HG03159 (cell line): ENCODE data around the gene VAC14.
"Not testable (repeated sequence)": the region's sequence is repeated elsewhere in the genome, so short reads cannot be mapped to it uniquely, and the experiment has no call there.

Source experiments
- ATAC-seq: cut with Tn5 transposase; IDR thresholded peaks from one replicate; pipeline ENCODE4 v1.9.1; 2021; ENCODE audit warnings: mild to moderate bottlenecking, moderate library complexity; ENCODE audit not compliant: unreplicated experiment

The VAC14 gene

GRCh38 chr16:70800781-70801480 lies at the start of gene VAC14:
VAC14 (minus strand) TSS chr16:70801158; CDS start chr16:70800900, 258 bp downstream.
- peak; percentile 90 for ATAC-seq

DNA sequence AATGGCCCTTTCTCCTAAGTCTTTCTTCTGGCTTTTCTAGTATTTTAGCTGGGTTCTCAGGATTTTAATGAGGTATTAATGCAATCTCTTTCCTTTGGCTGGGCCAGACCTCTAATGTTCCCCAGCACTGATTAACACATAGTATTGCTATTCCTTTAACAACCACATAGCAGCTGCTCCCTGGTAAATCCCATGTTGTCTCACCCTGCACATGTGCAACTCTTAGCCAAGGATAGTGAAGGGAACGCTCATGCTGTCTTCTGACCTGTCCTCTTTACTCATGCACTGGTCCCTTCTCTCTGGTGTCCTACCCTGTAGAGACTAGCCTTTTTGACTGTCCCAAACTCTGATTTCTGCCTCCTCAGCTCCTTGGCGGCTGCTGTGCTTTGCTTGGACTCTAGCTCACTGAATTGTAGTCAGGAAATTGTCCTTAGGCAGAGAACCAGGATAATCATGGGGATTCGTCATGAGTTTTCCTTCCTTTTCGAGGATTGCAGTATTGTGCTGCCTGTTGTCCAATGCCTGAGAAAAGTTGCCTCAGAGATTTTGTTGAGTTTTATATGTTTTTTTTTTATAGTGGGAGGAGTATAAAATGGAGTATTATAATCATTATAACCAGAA lies 22.6 kb upstream of the VAC14 start:
- not testable (repeated sequence) for ATAC-seq

DNA sequence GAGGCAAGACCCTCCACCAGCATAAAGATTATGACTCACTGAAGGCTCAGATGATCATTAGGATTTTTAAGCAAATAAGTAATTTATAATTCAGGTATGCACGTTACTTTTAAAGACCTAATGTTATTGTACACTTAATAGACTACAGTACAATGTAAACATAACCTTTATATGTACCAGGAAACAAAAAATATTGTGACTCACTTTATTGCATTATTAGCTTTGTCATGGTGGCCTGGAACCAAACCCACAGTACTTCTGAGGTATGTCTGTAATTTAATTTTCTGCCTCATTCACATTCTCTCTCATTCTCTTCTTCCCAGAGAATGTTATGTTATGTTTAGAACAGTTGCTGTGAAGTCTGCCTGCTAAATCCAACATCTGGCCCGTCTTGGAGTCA lies 21.8 kb upstream of the VAC14 start:
- not testable (repeated sequence) for ATAC-seq

DNA sequence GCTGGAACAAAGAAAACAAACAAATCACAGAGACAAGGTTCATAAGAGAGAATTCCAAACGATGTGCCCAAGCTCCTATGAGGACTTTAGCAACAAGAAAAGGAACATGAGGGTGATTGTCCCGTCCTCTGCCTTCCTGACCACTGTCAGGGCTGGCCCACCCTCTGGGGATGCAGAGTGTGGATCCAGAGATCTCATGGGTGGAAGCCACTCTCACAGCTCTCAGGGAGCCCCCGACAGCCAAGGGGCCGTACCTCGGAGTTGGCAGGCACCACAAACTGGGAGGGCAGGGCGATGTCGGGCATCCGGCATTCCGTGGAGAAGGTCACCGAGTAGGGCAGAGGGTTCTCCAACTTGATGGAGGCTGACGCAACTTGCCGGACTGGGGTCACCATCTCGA lies 17.1 kb upstream of the VAC14 start:
- ATAC-seq = not testable (repeated sequence)

DNA sequence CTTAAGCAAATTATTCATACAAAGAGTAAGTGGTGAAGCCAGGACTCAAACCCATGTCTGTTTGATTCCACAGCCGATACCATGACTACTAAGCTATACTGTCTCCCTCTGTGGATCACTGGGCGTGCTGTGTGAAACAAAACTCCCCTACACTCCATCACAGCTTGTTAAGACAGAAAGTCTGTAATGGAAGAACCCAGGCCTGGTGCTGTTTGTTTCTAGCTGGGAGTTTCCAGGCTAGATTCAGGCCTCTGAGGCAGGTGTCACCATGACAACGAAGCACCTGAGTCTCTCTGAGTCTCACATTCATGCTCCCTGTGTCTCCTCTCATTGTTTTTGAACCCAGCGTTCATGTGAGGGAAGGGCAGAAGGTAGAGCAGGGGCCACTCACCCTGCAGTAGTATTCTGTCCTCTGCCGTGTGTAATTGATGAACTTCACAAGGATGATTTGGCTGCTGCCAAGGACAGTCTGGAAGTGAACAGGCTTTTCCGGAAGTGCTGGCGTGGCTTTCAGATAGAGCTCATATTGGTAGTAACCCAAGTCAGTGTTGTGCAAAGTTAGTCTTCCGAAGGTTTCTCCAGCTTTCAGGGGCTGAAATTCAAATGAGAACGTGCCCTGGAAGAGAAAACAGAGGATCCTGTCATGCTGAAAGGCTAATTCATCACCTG lies 8.6 kb upstream of the VAC14 start:
- no peak for ATAC-seq

DNA sequence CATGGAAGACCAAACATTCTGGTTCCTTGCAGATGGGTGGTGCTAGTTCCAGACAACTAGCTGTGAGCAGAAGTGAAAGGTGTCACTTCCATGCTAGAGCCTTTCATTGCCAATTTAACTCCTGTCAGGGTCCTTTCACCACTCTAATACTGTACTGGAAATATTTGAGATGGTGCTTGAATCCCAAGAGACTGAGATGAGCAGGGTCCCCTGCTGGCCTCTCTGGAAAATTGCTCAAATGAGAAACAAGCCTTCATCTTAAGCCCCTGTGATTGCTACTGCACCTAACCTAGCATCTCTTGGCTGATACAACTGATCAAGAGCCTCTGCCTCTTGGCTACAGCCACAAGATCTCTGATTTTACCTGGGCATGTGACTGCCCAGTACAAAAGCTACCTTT lies 7.4 kb upstream of the VAC14 start:
- no peak for ATAC-seq

- ATAC-seq = no peak
These were observed 4.8 kb upstream of the VAC14 start for GRCh38 chr16:70805787-70806186.

DNA sequence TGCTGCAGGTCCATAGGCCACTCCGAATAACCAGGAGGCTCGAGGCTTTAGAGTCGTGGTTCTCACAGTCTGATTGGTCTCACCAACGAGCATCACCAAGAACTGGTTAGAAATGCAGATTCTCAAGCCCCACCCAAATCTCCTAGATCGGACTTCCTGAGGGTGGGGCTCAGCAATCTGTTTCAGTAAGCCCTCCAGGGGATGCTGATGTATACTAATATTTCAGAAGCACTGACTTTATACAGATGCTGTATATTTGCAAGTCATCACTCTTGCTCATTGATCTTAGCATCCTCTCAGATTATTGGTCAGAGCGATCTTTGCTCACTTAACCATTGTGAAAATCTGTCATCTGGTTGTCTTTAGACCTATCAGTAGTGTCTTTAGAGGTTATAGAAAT lies 4.4 kb upstream of the VAC14 start:
- no peak for ATAC-seq

DNA sequence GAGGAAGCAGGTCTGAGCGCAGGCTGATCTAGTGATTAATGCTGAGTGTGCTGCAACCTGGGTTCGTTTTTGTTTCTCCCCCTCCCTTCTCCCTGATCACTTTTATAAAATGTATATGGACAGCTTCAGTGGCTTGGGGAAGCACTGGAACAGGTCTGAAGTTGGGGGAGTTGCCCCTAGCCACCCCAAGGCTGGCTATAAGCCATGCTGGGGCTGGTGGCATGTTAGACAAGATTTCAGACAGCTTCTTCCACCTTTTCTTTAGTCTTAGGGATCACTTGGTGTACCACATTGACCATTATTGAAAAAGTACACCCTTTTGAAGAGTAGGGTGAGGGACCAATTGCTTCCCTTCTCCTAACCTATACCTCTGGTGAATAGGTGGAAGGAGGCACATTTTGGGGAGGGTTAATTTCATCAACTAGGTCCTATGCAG lies 3.8 kb upstream of the VAC14 start:
- no peak for ATAC-seq

GRCh38 chr16:70804153-70804733 lies 3.3 kb upstream of the VAC14 start:
- ATAC-seq = no peak

DNA sequence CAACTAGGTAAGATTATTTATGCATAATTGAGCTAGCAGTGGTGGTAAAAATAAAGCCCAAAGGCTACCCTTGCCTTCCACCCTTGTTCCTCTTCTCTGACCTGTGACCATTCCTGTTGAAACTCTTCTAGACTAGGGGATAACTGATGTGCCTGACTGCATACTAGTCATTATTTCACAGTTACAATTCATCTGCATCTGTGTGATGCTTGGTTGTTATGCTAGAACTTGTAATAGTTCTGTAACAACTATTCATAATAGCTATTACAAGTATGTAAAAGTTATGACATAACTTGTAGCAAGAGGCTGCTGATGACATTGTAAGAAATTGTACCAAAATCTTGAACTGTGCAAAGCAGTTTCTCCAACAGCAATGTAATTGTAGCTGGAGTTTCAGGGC lies 2.4 kb upstream of the VAC14 start:
- ATAC-seq = no peak

DNA sequence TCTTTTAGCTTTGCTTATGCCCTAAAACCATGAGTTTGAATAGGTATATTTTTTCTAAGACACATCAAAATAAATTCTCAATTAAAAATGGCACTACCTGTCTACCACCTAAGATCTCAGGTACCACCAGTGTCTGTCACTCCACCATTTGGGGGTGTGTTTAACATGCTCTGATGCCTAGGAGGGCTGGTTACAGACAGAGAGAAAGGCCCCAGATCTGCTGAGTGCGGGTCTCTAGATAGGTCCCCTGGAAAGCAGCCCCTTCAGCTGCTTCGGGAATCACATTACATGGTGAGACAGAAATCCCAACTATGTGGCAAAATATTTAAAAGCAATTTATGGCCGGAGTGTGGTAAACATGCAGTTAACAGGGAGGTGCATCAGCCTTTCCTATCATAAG lies 653 bp upstream of the VAC14 start:
- no peak for ATAC-seq

- no peak for ATAC-seq
These were observed 647 bp downstream of the VAC14 start for GRCh38 chr16:70800311-70800710.

- no peak for ATAC-seq
These were observed 4.7 kb downstream of the VAC14 start for GRCh38 chr16:70796301-70796700.

GRCh38 chr16:70795296-70795912 lies 5.6 kb downstream of the VAC14 start:
- no peak for ATAC-seq

DNA sequence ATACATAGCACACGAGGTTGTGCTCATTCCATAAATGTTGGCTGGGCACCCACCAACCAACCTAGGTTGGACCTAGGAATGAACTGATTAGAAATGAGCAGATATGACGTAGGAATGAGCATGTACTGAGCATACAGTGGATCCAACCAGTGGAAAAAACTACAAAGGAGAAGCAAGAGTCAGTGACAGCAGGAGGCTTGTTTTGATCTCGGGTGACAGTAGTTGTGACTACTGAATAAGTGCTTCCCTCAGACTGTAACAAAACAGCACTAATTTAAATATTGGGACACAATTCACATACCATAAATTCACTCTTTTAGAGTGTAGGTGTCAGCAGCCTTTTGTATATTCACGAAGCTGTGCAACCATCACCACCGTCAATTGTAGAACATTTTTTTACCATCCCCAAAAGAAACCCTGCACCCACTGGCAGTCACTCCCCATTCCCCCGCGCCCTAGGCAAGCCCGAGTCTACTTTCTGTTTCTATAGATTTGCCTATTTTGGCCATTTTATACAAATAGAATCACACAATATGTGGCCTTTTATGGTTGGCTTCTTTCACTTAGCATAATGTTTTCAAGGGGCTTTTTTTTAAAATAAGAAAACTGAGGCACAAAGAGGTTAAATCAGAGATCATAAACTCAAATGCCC lies 7.0 kb downstream of the VAC14 start:
- peak; percentile 55 for ATAC-seq

GRCh38 chr16:70790815-70791214 lies 10.1 kb downstream of the VAC14 start:
- no peak for ATAC-seq

- no peak for ATAC-seq
These were observed 11.1 kb downstream of the VAC14 start for GRCh38 chr16:70789595-70790447.

DNA sequence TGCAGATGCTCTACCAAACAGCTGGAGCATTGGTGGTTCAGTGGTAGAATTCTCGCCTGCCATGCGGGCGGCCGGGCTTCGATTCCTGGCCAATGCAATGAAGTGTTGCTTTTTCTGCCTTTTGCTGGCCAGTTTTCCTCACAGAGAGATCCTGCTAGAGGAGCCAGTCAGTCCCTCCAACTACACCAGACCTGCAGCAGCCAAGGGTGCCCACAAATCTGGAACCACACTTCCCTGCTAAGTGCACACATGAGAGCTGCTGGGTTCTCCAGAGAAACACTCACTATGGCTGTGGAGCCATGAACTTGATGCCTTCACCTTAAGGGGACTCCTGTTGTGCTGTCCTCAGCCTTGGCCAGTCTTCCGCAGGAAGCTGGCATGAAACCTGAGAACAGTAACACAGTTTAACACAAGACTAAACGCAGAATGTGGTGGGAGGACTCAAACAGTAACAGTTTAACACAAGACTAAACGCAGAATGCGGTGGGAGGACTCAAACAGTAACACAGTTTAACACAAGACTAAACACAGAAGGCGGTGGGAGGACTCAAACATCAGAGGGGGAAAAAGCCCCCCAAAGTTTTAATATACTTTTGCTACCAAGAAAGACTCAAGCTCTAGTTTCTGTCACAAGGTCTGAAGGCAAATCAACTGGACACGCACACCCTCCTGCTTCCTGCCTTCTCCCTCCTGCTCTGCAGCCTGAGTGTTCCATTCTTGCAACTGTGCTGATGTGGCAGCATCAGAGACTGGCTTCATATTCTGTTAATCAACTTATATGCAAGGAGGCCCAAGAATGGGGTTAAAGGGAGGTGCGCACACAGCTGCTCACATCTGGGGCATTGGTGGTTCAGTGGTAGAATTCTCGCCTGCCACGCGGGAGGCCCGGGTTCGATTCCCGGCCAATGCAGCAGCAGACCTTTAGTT lies 12.0 kb downstream of the VAC14 start:
- no peak for ATAC-seq
